NB4 (cell line): Measurements from ENCODE around the gene TNP2.
A peak's percentile ranks its signal among the peaks of the same experiment; 100 is the strongest.
"Not testable (repeated sequence)": the region's sequence is repeated elsewhere in the genome, so short reads cannot be mapped to it uniquely, and the experiment has no call there.

Experiments
- DNase-seq: peaks from one replicate; pipeline ENCODE4 v3.0.0; 2010; ENCODE audit warnings: low read depth
- H3K4me3 ChIP-seq: one replicate; pipeline ENCODE4 v1.5.1; 2011; ENCODE audit warnings: mild to moderate bottlenecking, low read depth, low read length, moderate library complexity
- MYC ChIP-seq: IDR thresholded peaks from 2 replicates; pipeline ENCODE4 v1.6.1; 2011; ENCODE audit warnings: low read depth, low read length
- POLR2A ChIP-seq: IDR thresholded peaks from 2 replicates; pipeline ENCODE4 v1.6.1; 2011; ENCODE audit warnings: mild to moderate bottlenecking; ENCODE audit not compliant: insufficient read length; ENCODE audit errors: extremely low read depth
- TF ChIP-seq, protein P1 (sequence below): IDR thresholded peaks from 2 replicates; pipeline ENCODE4 v1.6.1; 2011; ENCODE audit warnings: low read depth, low read length
- TF ChIP-seq, protein P2 (sequence below): IDR thresholded peaks from one replicate; pipeline ENCODE4 v1.5.1; 2012; ENCODE audit warnings: low read depth, low read length

The TNP2 gene

DNA sequence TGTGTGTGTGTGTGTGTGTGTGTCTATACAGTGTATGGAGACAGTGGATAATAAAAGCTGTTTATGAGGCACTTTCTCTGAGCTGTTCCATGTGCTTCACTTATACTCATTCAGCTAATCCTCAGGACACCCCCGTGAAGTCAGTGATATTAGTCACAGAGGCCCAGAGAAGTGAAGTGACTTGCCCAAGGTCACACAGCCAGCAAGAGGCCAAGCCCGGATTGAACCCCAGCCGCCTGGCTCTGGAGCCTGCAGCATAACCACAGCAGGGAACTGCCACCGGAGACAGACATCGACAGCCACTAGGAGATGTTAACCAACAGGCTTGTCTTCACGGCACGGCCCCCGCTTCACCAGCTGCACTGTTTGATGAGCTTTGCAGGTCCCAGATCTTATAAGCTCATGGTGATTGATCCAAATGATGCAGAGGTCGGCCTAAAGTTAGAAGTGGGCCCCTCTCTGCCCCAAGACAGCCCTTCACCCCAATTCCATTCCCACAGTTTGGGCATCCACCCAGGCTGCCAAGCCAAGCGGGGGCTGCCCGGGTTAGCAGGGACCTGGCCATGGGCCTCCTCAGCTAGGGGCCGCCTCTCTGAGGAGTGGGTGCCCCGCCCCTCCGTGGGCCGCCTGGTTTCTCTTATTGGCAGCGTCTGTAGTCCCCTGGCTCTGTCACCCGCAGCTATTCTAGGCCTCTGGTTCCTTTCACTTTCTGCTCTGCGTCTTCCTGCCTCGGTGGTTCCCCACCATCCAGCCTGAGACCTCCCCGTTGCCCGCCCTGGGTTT lies 44.0 kb downstream of the TNP2 start:
- TF ChIP-seq, protein P1, sequence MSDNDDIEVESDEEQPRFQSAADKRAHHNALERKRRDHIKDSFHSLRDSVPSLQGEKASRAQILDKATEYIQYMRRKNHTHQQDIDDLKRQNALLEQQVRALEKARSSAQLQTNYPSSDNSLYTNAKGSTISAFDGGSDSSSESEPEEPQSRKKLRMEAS = peak; percentile 28; the same call in 1 of the 2 replicates
- no peak for TF ChIP-seq POLR2A
- DNase-seq = peak; percentile 32
- no peak overlapping the region for H3K4me3 ChIP-seq

DNA sequence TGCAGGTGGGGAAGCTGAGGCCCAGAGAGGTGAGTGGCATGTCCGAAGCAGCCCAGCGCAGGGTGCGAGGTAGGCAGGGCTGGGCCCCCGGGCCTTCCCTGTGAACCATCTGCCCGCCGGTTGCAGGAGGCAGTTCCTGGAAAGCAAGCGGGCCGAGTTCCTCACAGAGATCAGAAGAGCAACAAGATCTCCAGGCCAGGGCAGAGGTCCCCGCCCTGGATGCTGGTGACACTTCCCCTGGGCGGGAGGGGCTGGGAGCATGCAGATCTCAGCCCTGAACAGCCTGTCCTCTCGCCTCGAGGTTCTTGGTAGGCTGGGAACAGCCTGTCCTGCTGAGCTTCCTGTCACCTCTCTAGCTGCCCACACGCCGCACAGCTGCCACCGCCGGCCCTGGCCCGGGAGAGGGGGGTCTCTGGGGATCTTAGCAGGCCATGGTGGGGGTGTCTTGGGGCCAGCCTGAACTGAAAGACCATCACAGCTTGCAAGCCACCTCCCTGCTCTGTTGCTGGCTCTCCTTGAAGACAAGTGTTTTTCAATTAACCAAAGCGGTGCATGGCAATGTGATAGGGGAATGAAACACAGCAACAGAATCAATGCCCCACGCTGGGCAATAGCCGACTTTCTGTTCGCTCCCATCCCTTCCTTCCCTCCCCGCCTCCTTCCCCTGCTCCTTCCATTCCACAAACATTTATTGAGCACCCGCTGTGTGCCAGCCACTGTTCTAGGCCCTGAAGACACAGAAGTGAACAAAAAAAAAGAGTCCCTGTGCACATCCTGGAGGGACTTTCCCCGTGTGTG lies 44.8 kb downstream of the TNP2 start:
- no peak overlapping the region for H3K4me3 ChIP-seq
- TF ChIP-seq, protein P2, sequence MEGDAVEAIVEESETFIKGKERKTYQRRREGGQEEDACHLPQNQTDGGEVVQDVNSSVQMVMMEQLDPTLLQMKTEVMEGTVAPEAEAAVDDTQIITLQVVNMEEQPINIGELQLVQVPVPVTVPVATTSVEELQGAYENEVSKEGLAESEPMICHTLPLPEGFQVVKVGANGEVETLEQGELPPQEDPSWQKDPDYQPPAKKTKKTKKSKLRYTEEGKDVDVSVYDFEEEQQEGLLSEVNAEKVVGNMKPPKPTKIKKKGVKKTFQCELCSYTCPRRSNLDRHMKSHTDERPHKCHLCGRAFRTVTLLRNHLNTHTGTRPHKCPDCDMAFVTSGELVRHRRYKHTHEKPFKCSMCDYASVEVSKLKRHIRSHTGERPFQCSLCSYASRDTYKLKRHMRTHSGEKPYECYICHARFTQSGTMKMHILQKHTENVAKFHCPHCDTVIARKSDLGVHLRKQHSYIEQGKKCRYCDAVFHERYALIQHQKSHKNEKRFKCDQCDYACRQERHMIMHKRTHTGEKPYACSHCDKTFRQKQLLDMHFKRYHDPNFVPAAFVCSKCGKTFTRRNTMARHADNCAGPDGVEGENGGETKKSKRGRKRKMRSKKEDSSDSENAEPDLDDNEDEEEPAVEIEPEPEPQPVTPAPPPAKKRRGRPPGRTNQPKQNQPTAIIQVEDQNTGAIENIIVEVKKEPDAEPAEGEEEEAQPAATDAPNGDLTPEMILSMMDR = no peak
- TF ChIP-seq, protein P1 = 0 out of 2 replicates have a peak, but pooled peaks have one; percentile 49
- peak; percentile 66 for TF ChIP-seq MYC
- DNase-seq = peak; percentile 83

DNA sequence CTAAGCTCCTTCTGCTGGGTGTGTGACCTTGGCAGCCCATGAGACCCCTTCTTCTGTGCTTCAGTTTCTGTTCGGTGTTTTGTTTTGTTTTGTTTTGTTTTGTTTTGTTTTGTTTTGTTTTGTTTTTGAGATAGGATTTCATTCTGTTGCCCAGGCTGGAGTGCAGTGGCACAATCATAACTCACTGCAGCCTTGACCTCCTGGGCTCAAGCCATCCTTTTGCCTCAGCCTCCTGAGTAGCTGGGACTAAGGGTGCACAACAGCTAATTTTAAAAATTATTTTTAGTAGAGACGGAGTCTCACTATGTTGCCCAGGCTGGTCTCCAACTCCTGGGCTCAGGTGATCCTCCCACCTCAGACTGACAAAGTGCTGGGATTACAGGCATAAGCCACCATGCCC lies 48.6 kb downstream of the TNP2 start:
- not testable (repeated sequence) for DNase-seq, H3K4me3 ChIP-seq

DNA sequence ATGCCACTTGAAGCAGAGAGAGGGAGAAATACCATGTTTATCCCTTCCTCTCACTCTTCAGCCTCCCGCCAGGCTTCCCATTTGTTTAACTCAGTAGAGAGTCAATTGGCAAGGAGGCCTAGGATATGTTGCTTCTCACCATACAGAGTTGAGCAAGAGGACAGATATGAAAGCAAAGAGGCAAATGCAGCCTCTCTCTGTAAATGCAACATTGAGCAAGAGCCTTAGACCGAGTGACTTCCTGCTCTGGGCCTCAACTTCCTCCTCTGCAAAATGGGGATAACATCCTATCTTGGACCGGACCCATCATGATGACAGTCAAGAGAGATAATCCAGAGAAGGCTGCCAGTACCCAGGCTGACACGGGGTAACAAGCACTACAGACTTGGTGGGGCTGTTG lies 49.9 kb downstream of the TNP2 start:
- H3K4me3 ChIP-seq = no peak overlapping the region
- TF ChIP-seq, protein P1 = no peak
- no peak for TF ChIP-seq MYC
- TF ChIP-seq, protein P2 = no peak
- TF ChIP-seq POLR2A = no peak
- peak; percentile 84 for DNase-seq

DNA sequence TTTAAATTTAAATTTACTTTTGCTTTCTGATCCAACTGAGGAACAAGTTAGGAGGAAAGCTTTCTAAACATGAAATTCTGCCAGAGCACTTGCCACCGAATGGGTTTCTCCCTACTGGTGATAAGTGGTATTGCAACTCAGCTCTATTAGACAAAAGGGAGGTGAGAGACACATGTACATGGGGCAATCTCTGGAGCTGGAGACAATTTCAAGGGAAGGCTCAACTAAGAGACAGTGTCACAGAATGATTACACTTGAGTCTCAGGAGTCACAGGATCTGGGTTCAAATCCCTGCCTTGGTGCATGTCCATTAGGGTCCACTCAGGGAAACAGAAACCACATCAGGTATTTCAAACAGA lies 50.5 kb downstream of the TNP2 start:
- DNase-seq = peak; percentile 44

More for the DNA sequence above, 50.5 kb downstream of the TNP2 start:
- H3K4me3 ChIP-seq = no peak overlapping the region
- TF ChIP-seq MYC (no peak), POLR2A (no peak)
- TF ChIP-seq, protein P2 = peak; percentile 43
- TF ChIP-seq, protein P1 = no peak
